Activated CD8-positive, alpha-beta T cell treated with anti-CD3 and anti-CD28 coated beads for 36 hours (primary cell): ENCODE results near the gene NMT2. TPM values are rescaled to one million over a fixed set of nuclear protein-coding genes. Genes with fewer than 3 reads are reported as not detected.

Experiments
- ATAC-seq: fragments of 200-7000 bp; cut with Tn5 transposase; one replicate; pipeline ENCODE4 v1.10.0; 2021; ENCODE audit warnings: mild to moderate bottlenecking, moderate library complexity
- CTCF ChIA-PET: fragments of 350-600 bp; sonication (Branson Sonifier 250); formaldehyde crosslinking; loops from one replicate; lab custom pipeline; 2021; ENCODE audit warnings: antibody characterized with exemption; lab: Charles Lee
- POLR2A ChIA-PET: fragments of 350-600 bp; sonication (Branson Sonifier 250); formaldehyde crosslinking; loops from one replicate; lab custom pipeline; 2021; ENCODE audit warnings: antibody characterized with exemption; lab: Charles Lee
- DNase-seq: peaks from one replicate; pipeline ENCODE4 v3.0.0-alpha.2; 2020
- H3K27ac Mint-ChIP-seq: one replicate; pipeline ENCODE4 v1.8.0; 2021; ENCODE audit warnings: mild to moderate bottlenecking, mixed read lengths
- H3K27me3 Mint-ChIP-seq: one replicate; pipeline ENCODE4 v1.8.0; 2021; ENCODE audit warnings: mixed read lengths
- H3K36me3 Mint-ChIP-seq: one replicate; pipeline ENCODE4 v1.8.0; 2021; ENCODE audit warnings: low read depth, mixed read lengths
- H3K4me1 Mint-ChIP-seq: one replicate; pipeline ENCODE4 v1.8.0; 2021; ENCODE audit warnings: low read depth, mixed read lengths
- H3K4me3 Mint-ChIP-seq: one replicate; pipeline ENCODE4 v1.8.0; 2021; ENCODE audit warnings: mild to moderate bottlenecking, moderate library complexity, mixed read lengths
- H3K9me3 Mint-ChIP-seq: one replicate; pipeline ENCODE4 v1.8.0; 2021; ENCODE audit warnings: mixed read lengths
- intact Hi-C: fragments of 100-400 bp; cut with micrococcal nuclease; formaldehyde crosslinking; loops from one replicate; pipeline ENCODE4 v1.10.0; 2022
- total RNA-seq, 2 experiments: library from RNA; stranded (reverse); gene quantifications; one replicate each; pipeline ENCODE4 v1.2.3, GENCODE V29; 2021
- TF ChIP-seq, protein P1 (sequence below): fragments of 200-600 bp; IDR thresholded peaks from one replicate; pipeline ENCODE4 v1.8.0; 2022; ENCODE audit warnings: antibody characterized with exemption, mild to moderate bottlenecking

The NMT2 gene
- total RNA-seq, 2 experiments from 2014 or later = 15.9 to 16.2 TPM

DNA sequence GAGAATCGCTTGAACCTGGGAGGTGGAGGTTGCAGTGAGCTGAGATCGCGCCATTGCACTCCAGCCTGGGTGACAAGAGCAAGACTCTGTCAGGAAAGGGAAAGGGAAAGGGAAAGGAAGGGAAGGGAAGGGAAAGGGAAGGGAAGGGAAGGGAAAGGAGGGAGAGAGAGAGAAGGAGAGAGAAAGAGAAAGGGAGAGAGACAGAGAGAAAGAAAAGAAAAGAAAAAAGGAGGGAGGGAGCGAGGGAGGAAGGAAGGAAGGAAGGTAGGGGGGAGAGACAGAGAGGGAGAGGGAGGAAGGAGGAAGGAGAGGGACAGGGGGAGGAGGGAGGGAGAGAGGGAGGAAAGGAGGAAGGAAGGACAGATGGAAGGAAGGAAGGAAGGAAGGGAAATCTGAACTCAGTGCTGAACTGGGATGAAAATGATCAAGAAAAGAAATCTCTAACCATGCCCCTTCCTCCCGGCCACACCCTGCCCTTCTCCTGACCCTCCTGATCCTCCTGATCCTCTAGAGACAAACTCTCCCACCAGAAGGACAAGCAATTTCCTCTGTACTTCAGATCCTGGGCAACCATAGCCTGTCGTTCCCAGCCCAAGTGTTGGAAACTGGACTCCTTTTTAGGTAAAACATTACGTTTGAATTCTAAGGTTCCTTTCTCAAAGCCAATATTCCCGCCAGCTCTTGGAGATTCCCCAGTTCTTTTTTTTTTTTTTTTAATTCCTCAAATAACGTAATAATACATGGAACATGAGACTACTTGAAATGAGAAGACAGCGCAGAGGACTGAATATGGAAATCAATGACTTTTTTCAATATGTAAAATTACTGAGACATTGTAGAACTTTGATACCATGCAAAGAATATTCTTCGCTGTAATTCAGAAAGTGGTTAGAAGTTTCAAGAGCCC, 32.1 kb downstream of the NMT2 start:
- peaks cover 12% of the 10 kb centered on the region for H3K4me1 Mint-ChIP-seq
- peaks cover 38% of the 10 kb centered on the region for H3K36me3 Mint-ChIP-seq
- CTCF ChIA-PET = interaction anchor here (1.6 kb wide), 1 partner anchor 8 kb away, joined by 4 read pairs; no protein-coding TSS in a partner anchor
- DNase-seq (no peak), ATAC-seq (no peak)
- no peak overlapping the region for H3K27ac Mint-ChIP-seq
- intact Hi-C loops = no loop called here
- TF ChIP-seq, protein P1, sequence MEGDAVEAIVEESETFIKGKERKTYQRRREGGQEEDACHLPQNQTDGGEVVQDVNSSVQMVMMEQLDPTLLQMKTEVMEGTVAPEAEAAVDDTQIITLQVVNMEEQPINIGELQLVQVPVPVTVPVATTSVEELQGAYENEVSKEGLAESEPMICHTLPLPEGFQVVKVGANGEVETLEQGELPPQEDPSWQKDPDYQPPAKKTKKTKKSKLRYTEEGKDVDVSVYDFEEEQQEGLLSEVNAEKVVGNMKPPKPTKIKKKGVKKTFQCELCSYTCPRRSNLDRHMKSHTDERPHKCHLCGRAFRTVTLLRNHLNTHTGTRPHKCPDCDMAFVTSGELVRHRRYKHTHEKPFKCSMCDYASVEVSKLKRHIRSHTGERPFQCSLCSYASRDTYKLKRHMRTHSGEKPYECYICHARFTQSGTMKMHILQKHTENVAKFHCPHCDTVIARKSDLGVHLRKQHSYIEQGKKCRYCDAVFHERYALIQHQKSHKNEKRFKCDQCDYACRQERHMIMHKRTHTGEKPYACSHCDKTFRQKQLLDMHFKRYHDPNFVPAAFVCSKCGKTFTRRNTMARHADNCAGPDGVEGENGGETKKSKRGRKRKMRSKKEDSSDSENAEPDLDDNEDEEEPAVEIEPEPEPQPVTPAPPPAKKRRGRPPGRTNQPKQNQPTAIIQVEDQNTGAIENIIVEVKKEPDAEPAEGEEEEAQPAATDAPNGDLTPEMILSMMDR = no peak
- H3K4me3 Mint-ChIP-seq = no peak overlapping the region
- POLR2A ChIA-PET = no interaction called here
- H3K27me3 Mint-ChIP-seq = no peaks in the 10 kb centered on the region
- no peaks in the 10 kb centered on the region for H3K9me3 Mint-ChIP-seq

DNA sequence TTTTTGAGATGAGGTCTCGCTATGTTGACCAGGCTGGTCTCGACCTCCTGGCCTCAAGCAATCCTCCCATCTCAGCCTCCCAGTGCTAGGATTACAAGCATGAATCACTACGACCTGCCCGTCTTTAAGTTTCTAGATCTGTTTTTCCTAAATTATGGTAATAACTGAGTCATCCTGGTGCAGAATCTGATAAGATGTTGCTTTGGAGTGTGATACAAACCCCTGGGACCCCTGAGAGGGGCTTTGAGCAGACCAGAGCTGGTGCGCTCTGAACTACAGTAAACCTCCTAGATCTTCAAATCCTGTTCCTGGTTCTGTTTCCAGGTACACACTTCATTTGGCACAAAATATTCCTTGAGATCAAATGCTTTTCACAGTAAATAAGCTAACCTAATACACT, 37.2 kb downstream of the NMT2 start:
- POLR2A ChIA-PET = interaction anchor here (0.6 kb wide), 1 partner anchor 137 kb away, joined by 3 read pairs; no protein-coding TSS in a partner anchor
- no peak overlapping the region for H3K27ac Mint-ChIP-seq
- TF ChIP-seq, protein P1 = no peak
- no peaks in the 10 kb centered on the region for H3K27me3 Mint-ChIP-seq
- H3K4me3 Mint-ChIP-seq = no peak overlapping the region
- H3K9me3 Mint-ChIP-seq = no peaks in the 10 kb centered on the region
- DNase-seq (no peak), ATAC-seq (no peak)
- H3K36me3 Mint-ChIP-seq = peaks cover 44% of the 10 kb centered on the region
- intact Hi-C loops = no loop called here
- H3K4me1 Mint-ChIP-seq = peaks cover 4% of the 10 kb centered on the region
- CTCF ChIA-PET = interaction anchor here (1.3 kb wide), 1 partner anchor 10 kb away, joined by 4 read pairs; no protein-coding TSS in a partner anchor

DNA sequence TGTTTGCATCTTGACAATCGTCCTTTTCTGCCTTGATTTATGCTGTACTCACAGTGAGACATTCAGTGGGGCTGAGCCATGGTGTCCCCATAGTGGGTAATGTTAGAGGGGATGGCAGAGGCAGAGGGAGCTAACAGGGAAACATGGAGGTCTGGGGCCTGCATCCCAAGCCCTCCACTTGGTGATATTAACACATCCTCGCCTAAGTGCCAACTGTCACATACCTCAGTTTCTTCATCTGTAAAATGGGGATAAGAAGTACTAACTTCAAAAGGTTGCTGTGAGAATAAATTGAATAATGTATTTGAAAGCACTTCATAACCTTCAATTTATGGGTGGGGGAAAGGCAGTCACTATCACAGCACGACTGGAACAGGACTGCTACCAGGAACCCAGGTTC, 43.6 kb downstream of the NMT2 start:
- TF ChIP-seq, protein P1 = no peak
- H3K9me3 Mint-ChIP-seq = no peaks in the 10 kb centered on the region
- H3K4me3 Mint-ChIP-seq = no peak overlapping the region
- no peak for ATAC-seq
- no peak for DNase-seq
- peak overlapping the region; percentile 31 for H3K27ac Mint-ChIP-seq
- no peaks in the 10 kb centered on the region for H3K27me3 Mint-ChIP-seq
- H3K4me1 Mint-ChIP-seq = peaks cover 32% of the 10 kb centered on the region
- ChIA-PET POLR2A (no interaction called here), CTCF (interaction anchor here (1.5 kb wide), 1 partner anchor 20 kb away, joined by 5 read pairs; no protein-coding TSS in a partner anchor)
- H3K36me3 Mint-ChIP-seq = peaks cover 43% of the 10 kb centered on the region
- intact Hi-C loops = no loop called here

DNA sequence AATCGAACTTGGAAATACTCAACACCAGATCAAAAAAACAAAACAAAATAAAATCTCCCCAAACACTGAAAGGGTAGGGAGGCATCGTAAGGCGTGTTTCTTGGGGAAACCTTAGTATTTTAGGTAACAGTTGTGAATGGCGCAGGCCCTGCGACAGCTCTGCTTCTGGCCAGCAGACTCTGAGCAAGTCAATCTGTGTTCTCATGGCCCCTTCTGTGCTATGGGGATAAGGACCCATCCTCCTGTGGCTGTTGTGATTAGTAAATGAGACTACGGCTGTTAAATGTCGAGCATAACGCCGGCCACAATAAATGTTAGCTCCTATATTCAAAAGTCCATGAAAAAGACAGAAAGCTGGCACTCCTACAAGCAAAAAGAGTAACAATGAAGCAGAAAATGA, 44.3 kb downstream of the NMT2 start:
- POLR2A ChIA-PET = no interaction called here
- ATAC-seq = no peak
- DNase-seq = no peak
- intact Hi-C loops = no loop called here
- TF ChIP-seq, protein P1 = no peak
- H3K4me1 Mint-ChIP-seq = peaks cover 32% of the 10 kb centered on the region
- CTCF ChIA-PET = interaction anchor here (0.8 to 1.5 kb wide), 3 partner anchors 14 to 19 kb away, joined by 3 to 5 read pairs (median 4); no protein-coding TSS in a partner anchor
- H3K27me3 Mint-ChIP-seq = no peaks in the 10 kb centered on the region
- no peak overlapping the region for H3K4me3 Mint-ChIP-seq
- no peaks in the 10 kb centered on the region for H3K9me3 Mint-ChIP-seq
- H3K36me3 Mint-ChIP-seq = peaks cover 47% of the 10 kb centered on the region
- peak overlapping the region; percentile 62 for H3K27ac Mint-ChIP-seq
